H9 (cell line): ENCODE data around the gene PPP2R2B. TPM values are rescaled to one million over a fixed set of nuclear protein-coding genes. Genes with fewer than 3 reads are reported as not detected.

Source experiments
- DNase-seq: peaks from one replicate; pipeline ENCODE4 v3.0.0-alpha.2; 2017
- H2AFZ ChIP-seq: one replicate; pipeline ENCODE4 v1.6.1; 2013; ENCODE audit warnings: mild to moderate bottlenecking, low read length, control low read depth, moderate library complexity
- H2AK5ac ChIP-seq: 2 replicates; pipeline ENCODE4 v1.6.1; 2013; ENCODE audit warnings: low read length, control low read depth, mixed read lengths; ENCODE audit not compliant: insufficient read length
- H2BK120ac ChIP-seq: one replicate; pipeline ENCODE4 v1.6.1; 2013; ENCODE audit warnings: low read depth, mild to moderate bottlenecking, low read length, control low read depth, inconsistent platforms; ENCODE audit not compliant: poor library complexity, severe bottlenecking
- H2BK12ac ChIP-seq: 2 replicates; pipeline ENCODE4 v1.6.1; 2013; ENCODE audit warnings: low read length, control low read depth, mixed read lengths, low read depth; ENCODE audit not compliant: insufficient read length
- H2BK15ac ChIP-seq: 2 replicates; pipeline ENCODE4 v1.6.1; 2013; ENCODE audit warnings: low read depth, low read length, control low read depth
- H2BK20ac ChIP-seq: one replicate; pipeline ENCODE4 v1.6.1; 2013; ENCODE audit warnings: low read depth, mild to moderate bottlenecking, low read length, control low read depth, inconsistent platforms; ENCODE audit not compliant: poor library complexity, severe bottlenecking
- H2BK5ac ChIP-seq: 2 replicates; pipeline ENCODE4 v1.6.1; 2013; ENCODE audit warnings: low read length, control low read depth, mixed read lengths; ENCODE audit not compliant: insufficient read length
- H3K14ac ChIP-seq: 2 replicates; pipeline ENCODE4 v1.6.1; 2013; ENCODE audit warnings: low read length, control low read depth; ENCODE audit not compliant: insufficient read depth
- H3K18ac ChIP-seq: 2 replicates; pipeline ENCODE4 v1.6.1; 2013; ENCODE audit warnings: low read depth, mild to moderate bottlenecking, mixed read lengths, low read length, control low read depth; ENCODE audit not compliant: insufficient read length
- H3K23ac ChIP-seq: 2 replicates; pipeline ENCODE4 v1.6.1; 2013; ENCODE audit warnings: low read length, control low read depth, mixed read lengths, low read depth; ENCODE audit not compliant: insufficient read length
- H3K23me2 ChIP-seq: 2 replicates; pipeline ENCODE4 v1.6.1; 2013; ENCODE audit warnings: low read depth, mild to moderate bottlenecking, mixed read lengths, low read length, control low read depth; ENCODE audit not compliant: insufficient read length, poor library complexity, severe bottlenecking
- H3K27ac ChIP-seq: 2 replicates; pipeline ENCODE4 v1.5.1; 2013; ENCODE audit warnings: low read length, control low read depth, mixed read lengths, low read depth; ENCODE audit not compliant: insufficient read length
- H3K27me3 ChIP-seq: 2 replicates; pipeline ENCODE4 v1.6.1; 2013; ENCODE audit warnings: low read length, control low read depth, inconsistent platforms; ENCODE audit not compliant: insufficient read depth
- H3K4ac ChIP-seq: 2 replicates; pipeline ENCODE4 v1.6.1; 2013; ENCODE audit warnings: low read depth, mild to moderate bottlenecking, control low read depth, inconsistent platforms, low read length, moderate library complexity
- H3K4me1 ChIP-seq: 2 replicates; pipeline ENCODE4 v1.6.1; 2013; ENCODE audit warnings: low read length, control low read depth, inconsistent platforms; ENCODE audit not compliant: insufficient read depth
- H3K4me2 ChIP-seq: 2 replicates; pipeline ENCODE4 v1.6.1; 2013; ENCODE audit warnings: low read length, control low read depth, mixed read lengths; ENCODE audit not compliant: insufficient read length, insufficient read depth
- H3K56ac ChIP-seq: 2 replicates; pipeline ENCODE4 v1.6.1; 2013; ENCODE audit warnings: low read depth, mild to moderate bottlenecking, mixed read lengths, low read length, control low read depth; ENCODE audit not compliant: insufficient read length
- H3K79me1 ChIP-seq: 2 replicates; pipeline ENCODE4 v1.6.1; 2013; ENCODE audit warnings: low read depth, mild to moderate bottlenecking, moderate library complexity, low read length, control low read depth, inconsistent platforms; ENCODE audit not compliant: insufficient read depth, poor library complexity, severe bottlenecking
- H3K79me2 ChIP-seq: 2 replicates; pipeline ENCODE4 v1.6.1; 2013; ENCODE audit warnings: low read length, control low read depth, inconsistent platforms; ENCODE audit not compliant: insufficient read depth
- H3K9ac ChIP-seq: 2 replicates; pipeline ENCODE4 v1.6.1; 2013; ENCODE audit warnings: low read length, control low read depth, mixed read lengths; ENCODE audit not compliant: insufficient read length; ENCODE audit errors: extremely low read depth
- H3K9me3 ChIP-seq: one replicate; pipeline ENCODE4 v1.6.1; 2013; ENCODE audit warnings: low read depth, low read length, inconsistent platforms; ENCODE audit not compliant: control insufficient read depth
- H3T11ph ChIP-seq: one replicate; pipeline ENCODE4 v1.6.1; 2013; ENCODE audit warnings: mild to moderate bottlenecking, low read length, control low read depth, inconsistent platforms
- H4K20me1 ChIP-seq: one replicate; pipeline ENCODE4 v1.6.1; 2013; ENCODE audit not compliant: control insufficient read depth, insufficient read length, insufficient read depth
- H4K5ac ChIP-seq: 2 replicates; pipeline ENCODE4 v1.6.1; 2013; ENCODE audit warnings: low read depth, mild to moderate bottlenecking, mixed read lengths, low read length, control low read depth; ENCODE audit not compliant: insufficient read length
- H4K8ac ChIP-seq: replicated peaks from 2 replicates; pipeline ENCODE4 v1.6.1; 2013; ENCODE audit warnings: low read length, control low read depth, mixed read lengths, low read depth; ENCODE audit not compliant: insufficient read length
- H4K91ac ChIP-seq: 2 replicates; pipeline ENCODE4 v1.6.1; 2013; ENCODE audit warnings: low read depth, mild to moderate bottlenecking, moderate library complexity, mixed read lengths, low read length, control low read depth; ENCODE audit not compliant: insufficient read length
- H3K27ac Mint-ChIP-seq, 3 experiments: 2 replicates in 2 of 3; 3 replicates in 1 of 3; pipeline ENCODE4 v1.8.0; 2020 to 2021; ENCODE audit warnings: mixed read lengths in 3 of 3, mild to moderate bottlenecking in 1 of 3, moderate library complexity in 1 of 3
- H3K27me3 Mint-ChIP-seq: 2 replicates; pipeline ENCODE4 v1.8.0; 2021; ENCODE audit warnings: low read depth, mild to moderate bottlenecking, moderate library complexity, mixed read lengths
- H3K36me3 Mint-ChIP-seq, 3 experiments: 2 replicates in 2 of 3; 3 replicates in 1 of 3; pipeline ENCODE4 v1.8.0; 2020 to 2021; ENCODE audit warnings: low read depth in 3 of 3, mixed read lengths in 3 of 3; ENCODE audit not compliant: insufficient read depth in 1 of 3
- H3K4me1 Mint-ChIP-seq, 2 experiments: 2 replicates each; pipeline ENCODE4 v1.8.0; 2020; ENCODE audit warnings: mixed read lengths in 2 of 2
- H3K4me3 Mint-ChIP-seq, 2 experiments: 2 replicates in 1 of 2; 3 replicates in 1 of 2; pipeline ENCODE4 v1.8.0; 2020 to 2021; ENCODE audit warnings: mild to moderate bottlenecking in 2 of 2, mixed read lengths in 2 of 2, moderate library complexity in 1 of 2
- H3K9me3 Mint-ChIP-seq, 2 experiments: 2 replicates in 1 of 2; 3 replicates in 1 of 2; pipeline ENCODE4 v1.8.0; 2020; ENCODE audit warnings: mild to moderate bottlenecking in 2 of 2, mixed read lengths in 2 of 2, moderate library complexity in 1 of 2
- WGBS: extraction: QIAGEN DNeasy Blood & Tissue Kit; methylation state at CpG from one replicate; pipeline ENCODE4 v1.1.7; 2013; ENCODE audit warnings: missing lambda C conversion rate, low lambda C conversion rate, mixed read lengths; ENCODE audit not compliant: insufficient read length; ENCODE audit errors: extremely low coverage; 5-methylcytosine and 5-hydroxymethylcytosine counted together
- total RNA-seq: library from RNA; stranded (reverse); gene quantifications from 2 replicates; pipeline ENCODE4 v1.2.1, GENCODE V29; 2021
- TF ChIP-seq, protein P1 (sequence below): fragments of 200-600 bp; sonication (generic); conservative IDR thresholded peaks from 3 replicates; pipeline ENCODE4 v1.8.0; 2021; ENCODE audit warnings: antibody characterized with exemption, mild to moderate bottlenecking

Gene PPP2R2B
- total RNA-seq, 1 experiment from 2014 or later: 14.3 TPM

- no peak overlapping the region for H3K9ac ChIP-seq
- no peak overlapping the region for H3K56ac ChIP-seq
- no peak overlapping the region for H2BK15ac ChIP-seq
- no peak overlapping the region for H2BK20ac ChIP-seq
- H3K27me3 ChIP-seq: no peaks in the 10 kb centered on the region
- no peak overlapping the region for H3T11ph ChIP-seq
- TF ChIP-seq, protein P1, sequence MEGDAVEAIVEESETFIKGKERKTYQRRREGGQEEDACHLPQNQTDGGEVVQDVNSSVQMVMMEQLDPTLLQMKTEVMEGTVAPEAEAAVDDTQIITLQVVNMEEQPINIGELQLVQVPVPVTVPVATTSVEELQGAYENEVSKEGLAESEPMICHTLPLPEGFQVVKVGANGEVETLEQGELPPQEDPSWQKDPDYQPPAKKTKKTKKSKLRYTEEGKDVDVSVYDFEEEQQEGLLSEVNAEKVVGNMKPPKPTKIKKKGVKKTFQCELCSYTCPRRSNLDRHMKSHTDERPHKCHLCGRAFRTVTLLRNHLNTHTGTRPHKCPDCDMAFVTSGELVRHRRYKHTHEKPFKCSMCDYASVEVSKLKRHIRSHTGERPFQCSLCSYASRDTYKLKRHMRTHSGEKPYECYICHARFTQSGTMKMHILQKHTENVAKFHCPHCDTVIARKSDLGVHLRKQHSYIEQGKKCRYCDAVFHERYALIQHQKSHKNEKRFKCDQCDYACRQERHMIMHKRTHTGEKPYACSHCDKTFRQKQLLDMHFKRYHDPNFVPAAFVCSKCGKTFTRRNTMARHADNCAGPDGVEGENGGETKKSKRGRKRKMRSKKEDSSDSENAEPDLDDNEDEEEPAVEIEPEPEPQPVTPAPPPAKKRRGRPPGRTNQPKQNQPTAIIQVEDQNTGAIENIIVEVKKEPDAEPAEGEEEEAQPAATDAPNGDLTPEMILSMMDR: no peak
- WGBS: no CpG with 5 or more reads among the region's 1 CpG
- no peak overlapping the region for H3K18ac ChIP-seq
- H3K23ac ChIP-seq: no peak overlapping the region
- DNase-seq: no peak
- H3K23me2 ChIP-seq: no peaks in the 10 kb centered on the region
- H3K4me1 Mint-ChIP-seq: peaks cover 4 to 8% of the 10 kb centered on the region in 2 experiments
- no peak overlapping the region for H2BK120ac ChIP-seq
- H4K8ac ChIP-seq: no peak overlapping the region
- no peak overlapping the region for H2BK12ac ChIP-seq
- H4K5ac ChIP-seq: no peak overlapping the region
- H3K27ac Mint-ChIP-seq: no peak overlapping the region
- H3K9me3 Mint-ChIP-seq: no peaks in the 10 kb centered on the region; a peak in 1 of 5 replicates
- no peaks in the 10 kb centered on the region for H4K20me1 ChIP-seq
- no peaks in the 10 kb centered on the region for H3K79me2 ChIP-seq
- no peaks in the 10 kb centered on the region for H3K9me3 ChIP-seq
- H3K4me3 Mint-ChIP-seq: no peak overlapping the region
- no peak overlapping the region for H2AFZ ChIP-seq
- no peak overlapping the region for H3K14ac ChIP-seq
- no peaks in the 10 kb centered on the region for H3K27me3 Mint-ChIP-seq
- H3K36me3 Mint-ChIP-seq: no peaks in the 10 kb centered on the region
- H3K4ac ChIP-seq: no peak overlapping the region
- H3K27ac ChIP-seq: no peak overlapping the region
- no peaks in the 10 kb centered on the region; the same call in 1 of the 2 replicates for H3K4me1 ChIP-seq
- no peak overlapping the region for H2BK5ac ChIP-seq
- H4K91ac ChIP-seq: no peak overlapping the region
- H2AK5ac ChIP-seq: no peak overlapping the region
- H3K4me2 ChIP-seq: no peak overlapping the region
- no peaks in the 10 kb centered on the region for H3K79me1 ChIP-seq
Observed at GRCh38 chr5:146766013-146766412, 112.5 kb downstream of the PPP2R2B start.
